ENCODE measurements around the gene NUTF2.
"Not testable (repeated sequence)": the region's sequence is repeated elsewhere in the genome, so short reads cannot be mapped to it uniquely, and the experiment has no call there.

Gene NUTF2

DNA sequence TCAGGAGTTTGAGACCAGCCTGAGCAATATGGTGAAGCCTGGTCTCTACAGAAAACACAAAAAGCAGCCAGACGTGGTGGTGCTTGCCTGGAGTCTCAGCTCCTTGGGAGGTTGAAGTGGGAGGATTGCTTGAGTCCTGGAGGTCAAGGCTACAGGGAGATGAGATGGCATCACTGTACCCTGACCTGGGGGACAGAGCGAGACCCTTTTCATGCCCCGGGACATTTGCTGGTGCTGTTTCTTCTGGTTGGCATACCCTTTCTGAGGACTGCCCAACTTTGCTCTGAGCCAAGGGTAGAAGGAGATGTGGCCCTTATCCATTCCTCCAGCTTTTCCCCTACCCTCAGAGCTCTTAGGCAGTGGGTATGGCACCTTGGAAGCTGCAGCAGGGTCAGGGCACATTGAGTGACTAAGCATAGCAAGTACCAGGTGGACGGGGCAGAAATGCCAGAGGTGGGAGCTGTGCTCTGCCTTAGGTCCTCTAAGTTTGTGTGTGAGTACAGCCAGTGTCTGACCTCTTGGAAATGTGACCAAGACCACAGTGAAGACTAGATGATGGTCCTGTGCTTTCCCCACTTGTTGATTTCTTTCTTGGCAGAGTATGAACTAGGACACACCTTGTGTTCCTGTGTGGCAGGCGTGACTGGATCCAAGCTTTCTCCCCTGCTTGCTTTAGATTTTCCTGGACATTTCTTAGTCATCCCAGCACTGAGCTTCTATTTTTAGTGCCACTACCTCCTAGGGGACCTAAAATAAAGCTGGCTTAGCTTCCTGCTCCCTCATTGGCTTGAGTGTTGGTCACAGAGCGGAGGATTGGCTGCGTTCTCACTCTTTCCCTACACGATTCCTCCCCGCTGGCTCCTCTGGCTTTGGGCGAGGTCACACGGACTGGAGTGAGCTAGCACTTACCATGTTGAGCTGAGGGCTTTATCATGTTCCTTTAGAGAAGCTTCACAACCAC, 16.2 kb downstream of the NUTF2 start:
- in situ Hi-C loops (cut with MboI; ENCODE audit: low sequenced_read_pairs): no loop called here

DNA sequence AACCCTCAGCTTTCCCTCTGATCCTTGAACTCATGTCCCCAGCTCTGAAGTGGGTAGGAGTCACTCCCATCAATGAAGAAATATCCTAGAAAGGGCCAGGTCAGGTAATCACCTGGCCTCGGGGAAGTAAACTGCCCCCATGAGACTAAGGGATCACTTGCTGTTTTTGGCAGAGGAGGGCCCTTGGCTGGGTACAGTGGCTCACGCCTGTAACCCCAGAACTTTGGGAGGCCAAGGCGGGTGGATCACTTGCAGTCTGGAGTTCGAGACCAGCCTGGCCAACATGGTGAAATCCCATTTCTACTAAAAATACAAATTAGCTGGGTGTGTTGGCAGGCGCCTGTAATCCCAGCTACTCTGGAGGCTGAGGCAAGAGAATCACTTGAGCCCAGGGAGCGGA, 17.3 kb downstream of the NUTF2 start:
- in situ Hi-C loops (cut with MboI; ENCODE audit: low sequenced_read_pairs): not testable (repeated sequence)

DNA sequence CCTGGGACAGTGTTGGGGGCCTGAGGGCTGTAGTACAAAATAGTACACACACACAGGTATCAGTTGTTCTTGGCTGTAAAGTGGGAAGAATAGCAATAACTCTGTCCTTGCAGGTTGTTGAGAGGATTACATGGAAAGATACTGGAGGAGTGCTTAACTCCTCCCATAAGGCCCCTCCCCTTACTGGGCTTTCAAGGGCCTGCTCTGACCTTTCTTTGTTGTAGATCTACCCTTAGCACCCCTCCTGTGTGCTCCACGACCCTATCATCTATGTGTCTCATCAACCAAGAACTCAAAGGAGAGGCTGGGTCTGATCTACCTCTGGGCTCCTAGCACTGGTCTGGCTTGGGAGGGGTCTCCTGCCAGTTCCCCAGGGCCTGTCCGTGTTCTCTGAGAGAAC, 17.9 kb downstream of the NUTF2 start:
- in situ Hi-C loops (cut with MboI; ENCODE audit: low sequenced_read_pairs): no loop called here

DNA sequence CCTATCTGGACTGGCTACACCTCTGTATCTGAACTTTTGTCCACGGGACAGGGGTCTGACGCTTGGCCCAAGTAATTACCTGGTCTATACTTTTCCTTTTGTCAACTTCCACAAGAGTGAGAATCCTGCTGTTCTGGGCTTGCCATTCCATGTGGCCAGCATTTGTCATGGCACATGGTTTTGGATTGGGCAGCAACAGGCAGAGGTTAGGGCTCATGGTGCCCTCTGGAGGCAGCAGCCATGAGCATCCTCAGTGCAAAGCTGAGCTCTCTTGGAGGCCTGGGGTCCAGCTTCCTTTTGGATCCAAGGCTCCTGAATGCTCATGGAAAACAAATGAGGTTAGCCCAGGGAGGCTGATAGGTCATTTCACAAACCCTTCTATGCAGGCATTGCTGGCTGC, 18.6 kb downstream of the NUTF2 start:
- in situ Hi-C loops (cut with MboI; ENCODE audit: low sequenced_read_pairs): no loop called here

DNA sequence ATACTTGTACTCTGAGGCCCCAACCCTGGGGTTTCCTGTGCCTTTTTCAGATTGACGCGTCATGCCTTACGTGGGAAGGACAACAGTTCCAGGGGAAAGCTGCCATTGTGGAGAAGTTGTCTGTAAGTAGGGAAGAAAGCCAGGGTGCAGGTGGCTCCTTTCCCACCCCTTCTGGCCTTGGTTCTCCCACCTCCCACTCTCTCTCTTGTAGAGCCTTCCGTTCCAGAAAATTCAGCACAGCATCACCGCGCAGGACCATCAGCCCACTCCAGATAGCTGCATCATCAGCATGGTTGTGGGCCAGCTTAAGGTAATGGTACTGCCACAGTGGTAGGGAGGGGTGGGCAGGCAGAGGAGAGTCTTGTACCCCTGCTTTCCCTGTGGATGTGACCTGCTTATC, 21.6 kb downstream of the NUTF2 start:
- in situ Hi-C loops (cut with MboI; ENCODE audit: low sequenced_read_pairs): no loop called here

DNA sequence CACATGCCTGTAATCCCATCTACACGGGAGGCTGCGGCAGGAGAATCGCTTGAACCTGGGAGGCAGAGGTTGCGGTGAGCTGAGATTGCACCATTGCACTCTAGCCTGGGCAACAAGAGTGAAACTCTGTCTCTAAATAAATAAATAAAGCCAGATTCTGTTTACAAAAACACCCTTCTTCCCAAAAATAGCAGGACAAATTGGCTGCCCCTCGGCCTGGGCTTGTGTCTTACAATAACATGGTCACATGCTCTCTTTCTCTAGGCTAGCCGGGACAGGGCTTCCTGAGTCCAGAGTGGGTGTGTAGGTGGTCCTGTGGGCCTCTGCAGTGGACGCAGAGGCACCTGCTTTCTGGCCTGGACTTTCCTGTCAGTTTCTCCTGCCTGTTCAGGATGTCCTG, 22.9 kb downstream of the NUTF2 start:
- in situ Hi-C loops (cut with MboI; ENCODE audit: low sequenced_read_pairs): no loop called here

DNA sequence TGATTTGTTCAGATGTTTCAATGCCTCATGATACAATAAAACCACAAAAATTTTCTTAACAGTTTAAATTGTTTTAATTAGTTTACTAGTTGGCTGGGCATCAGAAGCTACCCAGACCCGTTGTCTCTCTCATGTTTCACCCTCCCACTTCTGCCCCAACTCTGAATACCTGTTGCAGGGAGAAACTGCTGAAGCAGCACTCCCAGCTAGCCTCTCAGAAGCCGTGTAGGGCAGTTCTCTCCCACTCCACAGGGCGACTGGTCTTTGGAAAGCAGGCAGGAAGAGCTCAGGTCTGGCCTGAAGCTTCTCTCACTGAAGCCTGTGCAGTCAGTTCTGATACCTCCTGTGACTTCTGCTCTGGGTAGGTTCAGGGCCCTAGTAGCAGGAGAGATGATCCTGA, 24.5 kb downstream of the NUTF2 start:
- in situ Hi-C loops (cut with MboI; ENCODE audit: low sequenced_read_pairs): no loop called here

DNA sequence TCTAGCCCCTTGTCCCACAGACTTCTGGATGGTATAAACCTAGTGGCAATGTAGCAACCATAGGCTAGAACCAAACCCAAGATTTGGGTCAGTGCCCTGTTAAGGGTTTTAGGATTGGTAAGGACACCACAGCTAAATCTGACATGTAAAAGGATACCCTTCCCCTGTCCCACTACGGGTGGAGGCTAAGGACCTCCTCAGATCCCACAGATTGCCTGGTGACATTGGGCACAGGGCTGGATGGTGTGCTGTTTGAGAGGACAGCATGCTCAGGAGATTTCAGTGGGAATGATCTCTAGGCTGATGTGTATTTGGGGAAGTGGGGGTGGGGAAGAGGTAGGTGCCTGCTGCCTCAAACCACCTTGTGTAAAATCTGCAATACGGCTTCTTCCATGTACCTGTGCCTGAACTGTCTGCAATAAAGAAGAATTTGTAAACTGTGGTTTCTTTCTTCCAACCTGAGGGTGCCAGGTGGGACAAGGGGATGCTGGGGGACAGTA, 25.4 kb downstream of the NUTF2 start:
- in situ Hi-C loops (cut with MboI; ENCODE audit: low sequenced_read_pairs): no loop called here

DNA sequence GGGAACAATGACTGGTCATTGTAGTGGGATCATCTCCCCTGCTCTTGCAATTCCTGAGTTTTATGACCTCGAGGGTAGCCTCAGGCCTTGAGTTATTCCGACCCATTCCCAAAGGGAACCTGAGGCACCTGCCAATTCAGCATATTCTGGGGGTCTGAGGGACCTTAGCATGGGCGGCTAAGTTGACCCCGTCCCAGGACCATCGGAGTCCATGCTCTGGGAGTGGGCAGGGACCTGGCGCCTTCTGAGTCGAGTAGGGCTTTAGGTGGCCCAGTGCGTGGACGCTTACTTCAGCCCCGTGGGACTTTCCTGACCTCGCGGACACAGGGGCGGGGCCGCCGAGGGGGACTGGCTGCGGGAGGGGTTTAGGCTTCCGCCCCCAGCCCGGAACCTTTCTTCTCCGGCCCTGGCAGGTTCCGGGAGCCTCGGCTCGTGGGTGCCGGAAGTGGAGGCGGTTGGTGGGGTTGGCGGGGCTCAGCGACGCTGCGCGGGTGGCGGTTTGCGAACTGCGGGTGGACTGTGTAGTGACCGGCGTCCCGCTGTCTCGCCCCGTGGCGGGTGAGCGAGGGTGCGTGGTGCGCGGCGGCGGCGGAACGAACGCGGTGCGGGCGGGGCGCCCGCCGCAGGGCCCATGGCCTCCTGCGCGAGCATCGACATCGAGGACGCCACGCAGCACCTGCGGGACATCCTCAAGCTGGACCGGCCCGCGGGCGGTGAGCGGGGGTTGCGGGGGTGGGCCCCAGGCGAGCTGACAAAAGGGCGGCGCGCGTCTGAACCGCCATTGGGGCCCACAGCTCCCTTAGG, 26.1 kb downstream of the NUTF2 start, which contains the start of gene EDC4:
Gene EDC4, plus strand, starts transcription at position 422 of the 804 bp plus-strand sequence. Its CDS starts 210 bp downstream, at position 632.
- in situ Hi-C loops (cut with MboI; ENCODE audit: low sequenced_read_pairs): no loop called here

DNA sequence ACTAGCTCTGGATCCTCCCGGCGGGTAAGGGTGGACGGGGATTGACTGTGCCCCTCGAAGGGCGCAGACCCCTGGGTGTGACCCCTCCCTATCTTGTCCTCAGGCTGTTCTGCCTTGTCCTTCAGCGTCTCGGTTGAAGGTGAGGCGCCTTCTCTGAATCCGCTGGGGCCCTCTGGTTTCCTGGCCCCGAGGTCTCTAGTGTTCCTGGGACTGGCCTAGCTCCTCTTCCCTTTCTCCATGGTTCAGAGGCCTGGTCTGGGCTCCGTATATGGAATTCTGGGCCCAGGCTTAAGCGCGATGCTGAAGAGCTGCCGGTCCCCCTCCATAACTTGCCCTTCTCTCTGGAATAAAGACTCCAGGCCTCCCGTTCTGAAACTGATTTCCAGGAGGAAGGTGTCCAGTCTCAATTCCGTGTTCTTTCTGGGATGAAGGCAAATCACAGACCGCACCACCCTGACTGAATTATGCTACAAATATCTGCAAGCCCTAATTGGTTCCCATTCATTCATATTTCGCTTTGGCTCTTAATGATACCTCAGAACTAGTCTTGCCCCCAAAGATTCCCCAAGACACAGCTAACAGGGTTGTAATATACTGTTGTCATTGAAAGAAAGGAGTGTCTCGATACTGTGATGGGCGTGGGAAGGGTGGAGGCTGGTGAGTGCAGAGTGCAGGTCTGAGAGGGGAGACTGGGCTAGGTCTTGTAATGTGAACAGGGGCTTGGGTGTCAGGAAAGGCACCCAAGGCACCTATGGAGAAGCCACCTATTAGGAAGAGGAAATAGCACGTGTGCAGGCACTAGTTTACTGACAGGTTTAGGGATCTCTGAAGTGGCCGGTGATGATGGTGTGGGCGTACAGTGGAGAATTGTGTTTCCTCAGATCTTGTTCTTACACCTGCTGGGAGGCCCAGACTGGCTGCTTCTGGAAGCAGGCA, 27.0 kb downstream of the NUTF2 start:
- in situ Hi-C loops (cut with MboI; ENCODE audit: low sequenced_read_pairs): no loop called here

DNA sequence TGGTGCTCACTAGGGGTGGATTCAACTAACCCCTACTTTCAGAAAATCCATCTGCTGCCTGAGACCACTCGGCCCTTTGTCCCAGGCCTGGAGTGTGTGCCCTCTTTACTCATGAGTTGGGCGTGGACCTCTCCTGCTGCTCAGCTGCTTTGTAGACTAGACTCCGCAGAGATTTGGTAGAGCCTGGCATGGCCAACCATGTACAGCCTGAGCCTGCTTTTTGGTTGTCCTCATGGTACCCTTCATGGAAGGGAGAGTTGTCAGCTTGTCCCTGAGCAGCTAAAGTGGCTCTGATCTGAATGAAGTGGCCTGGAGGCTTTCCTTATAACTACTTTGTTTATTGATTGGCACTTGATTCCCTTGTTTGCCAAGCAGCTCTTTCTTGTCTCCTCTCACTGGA, 27.6 kb downstream of the NUTF2 start:
- in situ Hi-C loops (cut with MboI; ENCODE audit: low sequenced_read_pairs): no loop called here

DNA sequence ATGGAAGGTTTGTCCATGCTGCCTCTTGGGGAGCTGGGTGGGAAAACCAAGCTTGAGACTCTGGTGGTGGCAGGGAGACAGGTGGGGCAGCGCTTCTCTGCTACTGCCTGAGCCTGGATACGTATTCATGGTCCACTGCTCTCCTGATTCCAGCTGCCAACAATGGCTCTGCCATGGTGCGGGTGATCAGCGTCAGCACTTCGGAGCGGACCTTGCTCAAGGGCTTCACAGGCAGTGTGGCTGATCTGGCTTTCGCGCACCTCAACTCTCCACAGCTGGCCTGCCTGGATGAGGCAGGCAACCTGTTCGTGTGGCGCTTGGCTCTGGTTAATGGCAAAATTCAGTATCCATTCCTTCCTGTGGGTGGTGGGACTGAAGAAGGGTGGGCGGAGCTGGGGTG, 30.3 kb downstream of the NUTF2 start:
- in situ Hi-C loops (cut with MboI; ENCODE audit: low sequenced_read_pairs): no loop called here

DNA sequence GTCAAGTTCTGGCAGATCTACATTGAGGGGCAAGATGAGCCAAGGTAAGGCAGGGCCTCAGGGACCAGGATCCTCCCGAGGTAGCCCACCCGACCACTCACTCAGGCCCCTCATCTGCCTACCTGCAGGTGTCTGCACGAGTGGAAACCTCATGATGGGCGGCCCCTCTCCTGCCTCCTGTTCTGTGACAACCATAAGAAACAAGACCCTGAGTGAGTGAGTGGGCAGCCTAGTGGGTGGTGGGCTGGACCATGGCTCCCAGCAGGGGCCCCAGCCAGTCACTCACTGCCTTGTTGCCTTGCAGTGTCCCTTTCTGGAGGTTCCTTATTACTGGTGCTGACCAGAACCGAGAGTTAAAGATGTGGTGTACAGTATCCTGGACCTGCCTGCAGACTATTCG, 31.5 kb downstream of the NUTF2 start:
- in situ Hi-C loops (cut with MboI; ENCODE audit: low sequenced_read_pairs): no loop called here

DNA sequence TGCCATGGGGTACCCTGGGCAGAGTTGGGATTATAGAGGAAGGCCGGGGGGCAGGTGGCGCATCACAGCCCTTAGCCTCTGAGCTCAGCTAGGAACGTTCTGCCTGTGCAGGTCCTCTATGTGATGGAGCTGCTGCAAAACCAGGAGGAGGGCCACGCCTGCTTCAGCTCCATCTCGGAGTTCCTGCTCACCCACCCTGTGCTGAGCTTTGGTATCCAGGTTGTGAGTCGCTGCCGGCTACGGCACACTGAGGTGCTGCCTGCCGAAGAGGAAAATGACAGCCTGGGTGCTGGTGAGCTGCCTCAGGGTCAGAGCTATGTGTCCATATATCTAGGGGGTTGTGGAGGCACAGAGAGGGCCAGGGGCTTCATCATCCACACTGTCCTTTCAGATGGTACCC, 32.1 kb downstream of the NUTF2 start:
- in situ Hi-C loops (cut with MboI; ENCODE audit: low sequenced_read_pairs): no loop called here

DNA sequence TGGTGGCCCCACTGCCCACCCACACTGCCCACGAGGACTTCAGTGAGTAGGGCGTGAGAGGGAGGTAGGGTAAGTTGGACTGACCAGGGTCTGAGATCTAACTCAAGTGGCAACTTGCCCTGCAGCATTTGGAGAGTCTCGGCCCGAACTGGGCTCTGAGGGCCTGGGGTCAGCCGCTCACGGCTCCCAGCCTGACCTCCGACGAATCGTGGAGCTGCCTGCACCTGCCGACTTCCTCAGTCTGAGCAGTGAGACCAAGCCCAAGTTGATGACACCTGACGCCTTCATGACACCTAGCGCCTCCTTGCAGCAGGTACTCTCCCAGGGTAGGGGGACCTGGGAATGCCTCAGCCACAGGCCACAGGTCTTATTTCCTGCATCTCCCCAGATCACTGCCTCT, 32.7 kb downstream of the NUTF2 start:
- in situ Hi-C loops (cut with MboI; ENCODE audit: low sequenced_read_pairs): no loop called here

DNA sequence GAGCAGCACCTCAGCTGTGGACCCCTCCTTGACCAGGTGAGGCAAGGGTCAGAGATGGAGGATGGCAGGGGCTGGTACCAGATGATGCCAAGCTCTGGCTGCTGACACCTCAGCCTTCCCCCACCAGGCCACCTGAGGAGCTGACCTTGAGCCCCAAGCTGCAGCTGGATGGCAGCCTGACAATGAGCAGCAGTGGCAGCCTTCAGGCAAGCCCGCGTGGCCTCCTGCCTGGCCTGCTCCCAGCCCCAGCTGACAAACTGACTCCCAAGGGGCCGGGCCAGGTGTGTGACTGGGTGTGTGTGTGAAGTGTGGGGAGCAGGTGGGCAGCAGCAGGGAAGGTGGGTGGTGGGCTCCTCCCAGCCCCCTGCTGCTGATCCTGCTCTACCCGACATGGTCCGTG, 33.2 kb downstream of the NUTF2 start:
- in situ Hi-C loops (cut with MboI; ENCODE audit: low sequenced_read_pairs): loop anchor here (10.0 kb wide), 1 partner anchor 55 kb away; the partner anchor contains the start of genes CTRL and PSMB10

DNA sequence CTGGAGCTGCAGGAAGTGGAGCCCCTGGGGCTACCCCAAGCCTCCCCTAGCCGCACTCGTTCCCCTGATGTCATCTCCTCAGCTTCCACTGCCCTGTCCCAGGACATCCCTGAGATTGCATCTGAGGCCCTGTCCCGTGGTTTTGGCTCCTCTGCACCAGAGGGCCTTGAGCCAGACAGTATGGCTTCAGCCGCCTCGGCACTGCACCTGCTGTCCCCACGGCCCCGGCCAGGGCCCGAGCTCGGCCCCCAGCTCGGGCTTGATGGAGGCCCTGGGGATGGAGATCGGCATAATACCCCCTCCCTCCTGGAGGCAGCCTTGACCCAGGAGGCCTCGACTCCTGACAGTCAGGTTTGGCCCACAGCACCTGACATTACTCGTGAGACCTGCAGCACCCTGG, 33.9 kb downstream of the NUTF2 start:
- in situ Hi-C loops (cut with MboI; ENCODE audit: low sequenced_read_pairs): loop anchor here (10.0 kb wide), 1 partner anchor 54 kb away; the partner anchor contains the start of genes CTRL and PSMB10

DNA sequence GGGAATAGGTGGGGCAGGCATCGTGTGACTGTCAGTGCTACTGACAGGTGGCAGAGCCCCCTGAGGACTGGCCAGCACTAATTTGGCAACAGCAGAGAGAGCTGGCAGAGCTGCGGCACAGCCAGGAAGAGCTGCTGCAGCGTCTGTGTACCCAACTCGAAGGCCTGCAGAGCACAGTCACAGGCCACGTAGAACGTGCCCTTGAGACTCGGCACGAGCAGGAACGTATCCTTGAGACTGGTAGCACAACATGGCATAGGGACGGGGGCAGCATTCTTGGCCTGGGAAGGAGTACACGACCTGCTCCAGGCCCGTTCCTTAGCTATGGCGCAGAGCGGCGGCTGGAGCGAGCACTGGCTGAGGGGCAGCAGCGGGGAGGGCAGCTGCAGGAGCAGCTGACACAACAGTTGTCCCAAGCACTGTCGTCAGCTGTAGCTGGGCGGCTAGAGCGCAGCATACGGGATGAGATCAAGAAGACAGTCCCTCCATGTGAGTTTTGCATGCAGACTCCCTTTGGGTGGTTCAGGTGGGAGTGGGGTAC, 35.0 kb downstream of the NUTF2 start:
- in situ Hi-C loops (cut with MboI; ENCODE audit: low sequenced_read_pairs): loop anchor here (10.0 kb wide), 1 partner anchor 53 kb away; the partner anchor contains the start of genes CTRL and PSMB10

DNA sequence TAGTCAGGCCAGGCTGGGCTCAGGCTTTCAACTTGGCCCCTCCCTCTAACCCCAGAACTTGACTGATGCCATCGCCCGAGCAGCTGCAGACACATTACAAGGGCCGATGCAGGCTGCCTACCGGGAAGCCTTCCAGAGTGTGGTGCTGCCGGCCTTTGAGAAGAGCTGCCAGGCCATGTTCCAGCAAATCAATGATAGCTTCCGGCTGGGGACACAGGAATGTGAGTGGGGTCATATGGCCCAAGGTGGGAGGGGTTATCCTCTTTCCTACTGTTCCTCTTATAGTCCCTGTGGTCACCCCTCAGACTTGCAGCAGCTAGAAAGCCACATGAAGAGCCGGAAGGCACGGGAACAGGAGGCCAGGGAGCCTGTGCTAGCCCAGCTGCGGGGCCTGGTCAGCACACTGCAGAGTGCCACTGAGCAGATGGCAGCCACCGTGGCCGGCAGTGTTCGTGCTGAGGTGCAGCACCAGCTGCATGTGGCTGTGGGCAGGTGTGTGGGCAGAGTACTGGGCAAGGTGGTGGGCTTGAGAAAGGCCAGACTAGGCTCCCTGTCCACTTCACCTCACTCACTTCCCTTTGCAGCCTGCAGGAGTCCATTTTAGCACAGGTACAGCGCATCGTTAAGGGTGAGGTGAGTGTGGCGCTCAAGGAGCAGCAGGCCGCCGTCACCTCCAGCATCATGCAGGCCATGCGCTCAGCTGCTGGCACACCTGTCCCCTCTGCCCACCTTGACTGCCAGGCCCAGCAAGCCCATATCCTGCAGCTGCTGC, 35.8 kb downstream of the NUTF2 start:
- in situ Hi-C loops (cut with MboI; ENCODE audit: low sequenced_read_pairs): loop anchor here (10.0 kb wide), 1 partner anchor 52 kb away; the partner anchor contains the start of genes CTRL and PSMB10

Data from HL-60/S4 treated with phorbol 12-myristate 13-acetate at 8.2 ng/mL for 4 days and 3 days (cell line).